ENCODE measurements around the gene PITPNC1. TPM values are rescaled to one million over a fixed set of nuclear protein-coding genes. Genes with fewer than 3 reads are reported as not detected.

The PITPNC1 gene
- total RNA-seq, 4 donors from 2014 or later = 7.6 to 30.1 (median 15.1) TPM

DNA sequence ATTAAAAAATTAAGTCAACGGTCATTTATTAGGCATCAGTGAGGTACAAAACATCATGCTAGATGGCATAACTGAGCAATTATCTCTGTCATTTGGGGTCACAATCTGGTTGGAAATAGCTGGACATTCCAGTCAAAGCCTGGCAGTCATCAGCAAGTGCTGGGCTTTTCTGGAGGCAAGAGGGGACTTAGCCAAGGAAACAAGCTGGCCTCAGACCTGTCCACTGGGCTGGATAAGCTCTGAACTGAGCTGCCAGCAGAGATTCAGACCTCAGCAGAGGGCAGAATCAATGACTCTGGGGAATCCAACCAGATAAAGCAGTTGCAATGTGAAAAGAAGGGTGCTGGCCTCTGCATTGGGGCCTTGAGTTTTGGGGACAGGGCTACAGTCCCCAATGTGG, 178.8 kb downstream of the PITPNC1 start:
- 100% methylated on average over 1 of the region's 1 CpG for WGBS, 2 donors (ENCODE audit: low coverage in 1 of 2)
- peaks cover 0 to 11% (median 0%) of the 10 kb centered on the region in 3 donors for H3K4me1 ChIP-seq
- no peaks in the 10 kb centered on the region for H3K9me3 ChIP-seq
- H3K27ac ChIP-seq = no peak overlapping the region
- no peaks in the 10 kb centered on the region for H3K36me3 ChIP-seq
- no peak overlapping the region for H3K4me3 ChIP-seq
- TF ChIP-seq, protein P1, sequence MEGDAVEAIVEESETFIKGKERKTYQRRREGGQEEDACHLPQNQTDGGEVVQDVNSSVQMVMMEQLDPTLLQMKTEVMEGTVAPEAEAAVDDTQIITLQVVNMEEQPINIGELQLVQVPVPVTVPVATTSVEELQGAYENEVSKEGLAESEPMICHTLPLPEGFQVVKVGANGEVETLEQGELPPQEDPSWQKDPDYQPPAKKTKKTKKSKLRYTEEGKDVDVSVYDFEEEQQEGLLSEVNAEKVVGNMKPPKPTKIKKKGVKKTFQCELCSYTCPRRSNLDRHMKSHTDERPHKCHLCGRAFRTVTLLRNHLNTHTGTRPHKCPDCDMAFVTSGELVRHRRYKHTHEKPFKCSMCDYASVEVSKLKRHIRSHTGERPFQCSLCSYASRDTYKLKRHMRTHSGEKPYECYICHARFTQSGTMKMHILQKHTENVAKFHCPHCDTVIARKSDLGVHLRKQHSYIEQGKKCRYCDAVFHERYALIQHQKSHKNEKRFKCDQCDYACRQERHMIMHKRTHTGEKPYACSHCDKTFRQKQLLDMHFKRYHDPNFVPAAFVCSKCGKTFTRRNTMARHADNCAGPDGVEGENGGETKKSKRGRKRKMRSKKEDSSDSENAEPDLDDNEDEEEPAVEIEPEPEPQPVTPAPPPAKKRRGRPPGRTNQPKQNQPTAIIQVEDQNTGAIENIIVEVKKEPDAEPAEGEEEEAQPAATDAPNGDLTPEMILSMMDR (IDR thresholded peaks at IDR 0.05) = no peak
- no peak for TF ChIP-seq POLR2AphosphoS5 (IDR thresholded peaks at IDR 0.05)
- no peak for TF ChIP-seq POLR2A (IDR thresholded peaks at IDR 0.05)
- no peak for TF ChIP-seq EP300 (IDR thresholded peaks at IDR 0.05)
- ATAC-seq = no peak
- H3K27me3 ChIP-seq = no peaks in the 10 kb centered on the region

DNA sequence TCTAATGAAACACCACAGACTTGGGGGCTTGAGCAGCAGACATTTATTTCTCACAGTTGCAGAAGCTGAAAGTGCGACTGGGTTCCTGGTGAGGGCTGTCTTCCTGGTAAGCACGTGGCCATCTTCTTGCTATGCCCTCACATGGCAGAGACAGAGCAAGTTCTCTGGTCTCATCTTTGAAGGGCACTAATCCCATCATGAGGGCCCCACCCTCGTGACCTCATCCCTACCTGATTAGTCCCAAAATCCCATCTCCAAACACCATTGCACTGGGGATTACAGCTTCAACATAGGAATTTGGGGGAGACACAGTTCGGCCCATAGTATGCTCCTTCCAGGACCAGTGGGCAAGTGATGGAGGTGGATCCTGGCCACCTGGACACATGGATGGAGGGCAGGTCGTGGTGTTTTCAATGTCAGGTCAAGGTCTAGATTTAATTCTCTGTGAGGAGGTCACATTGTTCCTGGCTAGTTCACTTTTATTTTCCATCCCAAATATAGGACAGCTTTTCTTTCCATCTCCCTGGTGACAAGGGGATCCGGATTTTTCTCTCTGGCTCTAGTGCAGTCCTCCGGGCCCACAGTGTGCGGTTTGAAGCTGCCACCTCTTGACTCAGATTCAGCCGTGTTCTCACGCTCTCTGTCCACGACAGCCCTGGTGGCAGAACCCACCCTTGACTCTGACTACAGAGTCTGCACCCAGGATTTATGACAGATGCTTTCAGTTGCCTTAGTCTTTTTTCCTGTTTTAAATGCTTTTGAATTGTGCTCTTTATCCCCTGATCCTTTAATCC, 180.2 kb downstream of the PITPNC1 start:
- Histone ChIP-seq H3K27me3 (no peaks in the 10 kb centered on the region), H3K4me3 (no peak overlapping the region), H3K27ac (no peak overlapping the region), H3K4me1 (peaks cover 0 to 11% (median 0%) of the 10 kb centered on the region in 3 donors), H3K36me3 (no peaks in the 10 kb centered on the region), H3K9me3 (no peaks in the 10 kb centered on the region)
- TF ChIP-seq EP300 (IDR thresholded peaks at IDR 0.05) (no peak), POLR2AphosphoS5 (IDR thresholded peaks at IDR 0.05) (no peak), POLR2A (IDR thresholded peaks at IDR 0.05) (no peak)
- TF ChIP-seq, protein P1 (IDR thresholded peaks at IDR 0.05) = no peak
- ATAC-seq = no peak
- WGBS, 2 donors (ENCODE audit: low coverage in 1 of 2) = 79 to 91% methylated on average over 6 to 8 of the region's 11 CpGs

DNA sequence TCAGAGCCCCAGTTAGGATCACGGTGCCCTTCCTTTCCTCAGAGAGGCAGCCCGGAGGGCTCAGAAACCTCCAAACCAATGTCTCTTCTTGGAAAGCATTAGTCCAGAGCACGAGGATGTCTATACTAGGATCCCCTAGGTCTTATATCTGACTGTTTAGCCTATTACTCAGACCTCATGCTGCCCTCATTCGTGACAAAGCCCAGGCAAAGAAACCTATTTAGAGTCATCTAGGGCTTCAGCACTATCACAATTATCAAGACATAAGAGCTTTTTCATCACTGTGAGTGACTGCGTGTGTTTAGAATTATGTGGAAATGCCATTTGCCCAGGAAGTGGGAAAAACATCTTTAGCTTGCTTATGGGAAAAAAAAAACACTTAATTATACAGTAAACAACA, 180.8 kb downstream of the PITPNC1 start:
- ATAC-seq = no peak
- Histone ChIP-seq H3K27me3 (no peaks in the 10 kb centered on the region), H3K4me3 (no peak overlapping the region), H3K36me3 (no peaks in the 10 kb centered on the region), H3K27ac (no peak overlapping the region), H3K4me1 (peaks cover 0 to 11% (median 0%) of the 10 kb centered on the region in 3 donors), H3K9me3 (no peaks in the 10 kb centered on the region)
- TF ChIP-seq, protein P1 (IDR thresholded peaks at IDR 0.05) = no peak
- TF ChIP-seq POLR2A (IDR thresholded peaks at IDR 0.05) (no peak), POLR2AphosphoS5 (IDR thresholded peaks at IDR 0.05) (no peak), EP300 (IDR thresholded peaks at IDR 0.05) (no peak)
- 80 to 82% methylated on average over 1 to 5 of the region's 5 CpGs for WGBS, 2 donors (ENCODE audit: low coverage in 1 of 2)

DNA sequence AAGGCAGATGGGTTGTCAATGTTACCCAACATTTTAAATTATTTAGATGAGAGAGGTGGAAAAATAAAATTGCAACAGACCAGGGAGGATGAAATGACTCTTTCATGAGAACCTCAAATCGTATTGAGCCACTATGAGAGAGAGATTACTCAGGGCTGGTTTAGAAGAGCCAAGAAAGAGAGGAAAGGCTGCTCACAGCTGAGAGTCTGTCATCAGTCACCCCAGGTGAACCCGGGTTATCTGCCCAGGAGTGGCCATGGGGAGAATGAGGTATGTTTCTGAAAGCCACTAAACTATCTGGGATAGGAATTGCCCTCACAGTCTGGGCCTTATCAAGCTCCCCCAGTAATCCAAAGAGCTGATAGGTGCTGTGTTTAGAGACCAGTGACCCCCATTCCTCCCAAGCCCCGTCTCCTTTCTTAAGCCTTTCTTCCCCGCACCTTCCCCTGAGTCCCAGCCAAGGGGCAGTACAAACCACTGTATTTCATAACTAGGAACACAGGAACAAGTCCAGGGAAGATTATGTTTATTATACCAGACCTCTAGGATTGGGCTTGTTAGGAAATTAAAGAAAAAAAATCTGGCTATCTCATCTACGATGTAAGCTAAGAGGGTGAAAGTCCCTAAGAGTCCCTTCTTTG, 181.8 kb downstream of the PITPNC1 start:
- H3K9me3 ChIP-seq = no peaks in the 10 kb centered on the region
- peaks cover 0 to 11% (median 0%) of the 10 kb centered on the region in 3 donors for H3K4me1 ChIP-seq
- H3K27me3 ChIP-seq = no peaks in the 10 kb centered on the region
- no peak overlapping the region for H3K4me3 ChIP-seq
- 39 to 49% methylated on average over 2 to 3 of the region's 5 CpGs for WGBS, 2 donors (ENCODE audit: low coverage in 1 of 2)
- H3K36me3 ChIP-seq = no peaks in the 10 kb centered on the region
- ATAC-seq = peak; percentile 83
- TF ChIP-seq, protein P1 (IDR thresholded peaks at IDR 0.05) = no peak
- no peak for TF ChIP-seq POLR2AphosphoS5 (IDR thresholded peaks at IDR 0.05)
- TF ChIP-seq POLR2A (IDR thresholded peaks at IDR 0.05) = no peak
- TF ChIP-seq EP300 (IDR thresholded peaks at IDR 0.05) = no peak
- no peak overlapping the region for H3K27ac ChIP-seq

Measured in gastroesophageal sphincter (tissue), 4 donors.